NCI-H82 (cell line): Measurements from ENCODE around the gene FARP1.

Source experiments
- DNase-seq: peaks from one replicate; lab custom pipeline; 2025; lab: John Stamatoyannopoulos, UW

FARP1 gene

DNA sequence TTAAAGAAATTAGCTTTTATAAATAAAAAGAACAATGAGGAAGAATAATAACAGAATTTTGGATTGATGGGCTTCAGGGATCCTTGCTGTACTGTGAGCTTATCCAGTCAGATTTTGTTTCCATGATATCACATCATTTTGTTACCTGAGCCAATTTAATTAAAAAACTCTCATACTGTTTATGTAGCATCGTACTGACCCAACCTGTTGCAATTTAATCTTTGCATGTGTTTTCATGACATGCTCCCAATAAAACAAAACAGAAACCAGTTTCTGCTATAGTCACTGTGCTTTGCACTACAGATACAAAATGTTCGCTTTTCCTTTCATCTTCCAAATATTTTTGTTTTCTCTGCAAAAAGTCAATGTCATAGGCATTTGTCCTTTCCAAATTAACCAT, 143.9 kb downstream of the FARP1 start:
- DNase-seq: no peak

DNA sequence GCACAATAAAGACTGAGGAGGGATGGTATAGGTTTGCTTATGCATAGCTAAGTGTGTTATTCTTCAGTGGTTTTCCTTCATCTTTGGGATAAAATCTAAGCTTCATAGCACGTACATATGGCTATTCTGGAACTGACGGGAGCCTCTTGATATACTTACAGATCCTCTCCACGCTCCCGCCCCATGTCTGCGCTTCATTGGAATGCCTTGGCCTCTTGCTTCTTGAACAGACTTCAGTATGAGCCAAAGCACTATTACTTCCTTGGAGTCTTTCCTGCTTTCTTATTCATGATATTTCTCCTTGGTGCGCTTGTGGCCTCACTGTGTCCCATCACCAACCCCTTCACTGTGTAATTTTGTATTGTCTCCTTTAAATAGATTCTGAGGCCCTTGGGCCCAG, 145.3 kb downstream of the FARP1 start:
- no peak for DNase-seq

DNA sequence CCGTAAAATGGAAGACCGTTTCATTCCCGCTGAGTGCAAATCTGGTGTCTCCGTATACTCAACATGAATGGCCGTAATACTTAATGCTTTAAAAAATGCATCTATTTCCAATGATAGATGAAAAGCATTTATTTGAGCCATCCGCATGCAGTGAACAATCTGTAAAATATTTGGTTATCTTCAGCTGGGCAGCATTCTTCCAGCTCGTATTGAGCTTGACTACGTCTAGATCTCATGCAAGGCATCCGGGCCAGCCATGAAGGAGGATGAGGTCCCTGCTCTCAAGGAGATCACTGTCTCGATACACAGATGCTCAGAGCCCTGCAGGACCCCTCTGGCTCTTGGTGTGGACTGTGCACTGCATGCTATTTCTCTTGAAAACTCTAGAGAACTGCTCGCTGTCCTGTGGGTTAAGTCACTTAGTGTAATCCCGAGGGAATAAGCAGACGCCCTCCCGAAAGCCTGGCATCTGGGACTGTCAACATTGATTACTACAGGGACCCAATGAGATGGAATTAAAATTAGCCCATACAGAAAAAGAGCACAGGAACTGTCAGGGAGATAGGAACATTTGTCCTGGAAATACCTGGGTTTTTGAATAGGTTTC, 146.5 kb downstream of the FARP1 start:
- DNase-seq: peak; percentile 100

DNA sequence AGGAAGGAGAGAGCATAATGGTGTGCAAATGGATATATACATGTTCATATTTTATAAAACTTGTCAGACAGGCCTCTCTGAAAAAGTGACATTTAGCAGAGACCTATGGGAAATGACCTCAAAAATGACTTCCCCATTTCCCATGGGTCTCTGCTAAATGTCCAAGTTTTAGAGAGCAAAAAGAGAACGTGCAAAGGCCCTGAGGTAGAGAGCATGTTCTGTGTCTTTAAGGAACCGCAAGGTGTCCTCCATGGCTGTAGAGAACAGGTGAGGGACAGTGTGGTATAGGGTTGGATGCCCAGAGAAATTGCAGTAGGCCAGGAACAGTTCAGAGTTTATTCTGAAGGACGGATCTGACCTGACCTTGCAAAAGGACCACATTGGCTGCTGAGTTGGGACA, 147.4 kb downstream of the FARP1 start:
- no peak for DNase-seq

DNA sequence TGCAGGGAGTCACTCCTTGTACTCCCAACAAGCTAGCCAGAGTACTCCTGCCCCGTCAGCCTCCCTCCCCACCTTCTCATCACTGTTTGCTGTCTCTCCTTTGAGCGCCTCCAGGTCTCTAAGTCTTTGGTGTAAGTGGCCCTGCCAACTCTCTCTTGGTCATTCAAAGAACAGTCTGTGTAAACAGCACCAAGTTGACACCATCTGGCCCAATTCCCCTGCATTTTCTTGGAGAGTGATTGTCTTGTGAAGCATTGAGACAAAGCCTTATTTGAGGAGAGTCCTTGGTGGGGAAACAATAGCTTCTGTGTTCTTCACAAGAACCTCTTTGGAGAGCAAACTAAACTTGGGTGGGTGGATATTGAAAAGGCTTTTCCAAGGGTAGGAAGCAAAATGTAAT, 148.8 kb downstream of the FARP1 start:
- DNase-seq: peak; percentile 34

DNA sequence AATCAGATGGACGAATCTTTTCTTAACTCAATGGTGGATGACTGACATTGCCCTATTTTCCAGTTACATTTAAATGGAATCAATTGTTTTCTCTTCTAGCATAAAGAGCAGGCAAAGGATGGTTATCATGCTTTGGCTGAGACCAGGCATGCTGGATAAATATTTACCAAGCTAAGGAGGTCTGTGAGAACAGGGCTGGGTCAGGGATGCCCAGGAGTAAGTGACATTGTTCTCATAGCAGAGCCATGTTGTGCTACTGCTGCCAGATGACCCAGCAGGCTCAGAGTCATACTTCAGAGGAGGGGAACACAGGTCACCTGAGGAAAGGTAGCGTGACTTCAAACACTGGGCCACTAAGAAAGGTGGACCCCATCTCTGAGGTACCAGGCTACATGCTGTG, 150.2 kb downstream of the FARP1 start:
- DNase-seq: no peak

DNA sequence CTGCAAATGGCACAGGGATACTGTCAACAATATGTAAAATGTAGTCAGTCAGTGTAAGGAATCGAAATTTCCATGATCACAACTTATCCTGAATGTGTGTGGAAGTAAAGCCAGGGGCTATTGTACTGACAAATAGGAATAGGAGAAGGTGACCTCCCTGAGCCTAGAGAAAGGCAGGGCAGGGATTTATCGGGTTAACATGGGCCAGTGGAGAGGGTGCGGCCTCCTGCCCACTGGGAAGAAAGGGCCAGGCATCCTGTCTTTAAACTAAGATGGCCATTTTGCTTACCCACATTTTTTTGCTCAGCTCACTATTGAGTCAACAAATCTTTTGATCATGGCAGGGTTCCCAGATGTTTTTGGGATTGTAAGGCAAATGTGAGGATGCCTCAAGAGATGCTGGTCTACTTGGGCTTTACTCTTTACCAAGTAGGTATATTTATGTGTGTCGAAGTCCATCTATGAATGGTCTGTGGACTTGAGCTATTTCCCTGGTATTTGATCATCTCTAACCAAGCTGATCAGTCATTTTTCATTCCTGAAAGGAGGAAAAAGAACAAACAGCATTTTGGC, 150.8 kb downstream of the FARP1 start:
- DNase-seq: no peak

DNA sequence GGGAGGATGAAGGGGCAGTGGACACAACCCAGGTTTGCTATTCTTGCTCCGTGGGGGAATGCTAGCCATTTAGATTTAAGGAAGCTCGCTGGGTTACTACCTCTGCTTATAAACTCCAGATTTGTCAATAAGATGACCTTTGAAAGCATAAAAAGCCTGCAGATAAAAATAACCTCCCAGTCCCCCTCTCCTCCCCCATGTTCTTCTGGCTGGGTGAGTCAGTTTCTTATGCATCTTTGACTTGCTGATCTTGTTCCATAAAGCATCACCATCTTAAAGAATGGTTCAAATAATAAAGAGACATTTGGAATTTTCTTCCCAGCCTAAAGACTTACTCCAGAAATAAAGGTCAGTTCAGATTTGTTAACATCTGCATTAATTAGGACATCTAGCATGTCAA, 152.5 kb downstream of the FARP1 start:
- no peak for DNase-seq

DNA sequence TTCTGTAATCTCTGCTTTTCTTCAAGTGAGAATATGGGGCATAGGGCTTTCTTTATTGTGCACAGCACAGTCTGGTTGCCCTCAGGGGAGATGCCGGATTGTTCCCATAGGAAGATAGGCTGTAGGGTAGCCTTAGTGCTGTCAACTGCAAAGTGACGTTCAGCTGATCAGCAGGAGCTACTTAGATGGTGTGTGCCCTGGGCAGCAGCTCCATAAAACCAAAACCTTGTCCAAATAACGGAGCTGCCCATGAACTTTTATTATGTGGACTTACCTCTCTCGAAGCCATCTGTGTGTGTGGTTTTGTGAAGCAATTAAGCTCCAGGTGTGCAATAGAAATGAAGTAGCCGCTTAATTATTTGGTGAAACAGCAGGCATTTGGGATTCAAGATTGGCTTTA, 154.2 kb downstream of the FARP1 start:
- no peak for DNase-seq

DNA sequence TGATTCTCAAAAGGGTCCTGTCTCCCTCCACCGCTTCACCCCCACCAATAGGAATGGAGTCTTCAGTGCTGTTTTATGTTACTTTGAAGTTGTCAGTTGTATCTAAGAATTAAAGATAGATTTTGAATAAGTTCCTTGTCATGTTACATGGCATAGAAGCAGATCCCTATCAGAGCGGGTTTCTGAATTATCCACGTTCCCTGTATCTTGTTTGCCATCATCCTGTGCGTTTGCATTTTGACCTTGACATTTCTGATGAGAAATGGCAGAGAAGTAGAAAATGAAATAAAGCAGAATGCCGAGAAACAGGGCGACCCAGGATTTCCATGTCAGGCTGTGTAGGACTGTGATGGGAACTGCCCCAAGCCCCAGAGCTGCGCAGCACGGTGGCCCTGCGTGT, 154.9 kb downstream of the FARP1 start:
- no peak for DNase-seq

DNA sequence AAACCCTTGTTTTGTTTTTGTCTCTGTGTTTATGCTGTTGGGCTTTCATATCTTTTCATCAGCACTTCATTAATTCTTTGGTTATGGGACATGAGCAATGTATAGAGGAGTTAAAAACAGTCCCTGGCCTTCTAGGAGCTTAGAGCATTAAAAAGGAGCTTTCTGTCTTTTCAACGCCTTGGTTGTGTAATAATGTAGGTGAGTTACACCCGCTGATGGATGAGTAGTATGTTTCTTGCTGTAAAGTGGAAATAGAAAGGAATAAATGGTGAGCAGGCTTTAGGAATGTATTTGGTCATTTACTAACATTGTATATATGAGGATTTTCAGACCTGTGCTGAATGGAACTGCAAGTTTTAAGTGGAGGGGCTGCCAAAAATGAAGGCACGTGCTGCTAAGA, 155.7 kb downstream of the FARP1 start:
- no peak for DNase-seq

DNA sequence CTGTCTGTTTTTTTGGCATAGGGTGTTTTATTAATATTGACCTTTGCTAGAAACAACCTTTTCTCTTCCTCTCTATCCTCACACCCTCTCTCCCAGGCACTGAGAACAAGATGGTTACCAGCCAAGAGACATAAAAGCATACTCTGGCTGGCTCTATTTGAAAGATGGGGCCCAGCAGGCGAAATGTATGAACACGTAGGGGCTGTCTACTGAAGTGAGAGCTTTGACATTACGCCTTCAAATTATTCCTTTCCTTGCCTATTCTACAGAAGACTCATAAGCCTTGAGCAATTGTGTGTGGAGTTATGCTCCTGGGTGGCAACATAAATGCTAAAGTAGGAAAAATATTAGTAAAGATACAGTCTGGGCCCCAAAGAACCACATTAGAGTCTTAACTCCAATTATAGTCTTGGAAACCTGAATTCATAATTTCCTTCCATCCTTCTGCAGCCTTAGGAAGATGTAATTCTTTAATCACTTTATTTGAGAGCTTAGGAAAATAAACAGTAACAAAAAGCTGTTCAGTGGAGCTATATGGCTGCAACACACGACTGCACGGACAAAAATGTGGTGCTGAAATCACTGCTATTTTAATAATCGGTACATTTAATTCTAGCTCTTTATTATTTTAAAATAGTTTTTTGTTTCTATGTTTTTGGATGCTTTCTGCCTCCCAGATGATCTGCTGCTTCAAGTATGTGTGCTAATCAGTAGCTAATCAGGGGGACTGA, 156.5 kb downstream of the FARP1 start:
- DNase-seq: no peak

DNA sequence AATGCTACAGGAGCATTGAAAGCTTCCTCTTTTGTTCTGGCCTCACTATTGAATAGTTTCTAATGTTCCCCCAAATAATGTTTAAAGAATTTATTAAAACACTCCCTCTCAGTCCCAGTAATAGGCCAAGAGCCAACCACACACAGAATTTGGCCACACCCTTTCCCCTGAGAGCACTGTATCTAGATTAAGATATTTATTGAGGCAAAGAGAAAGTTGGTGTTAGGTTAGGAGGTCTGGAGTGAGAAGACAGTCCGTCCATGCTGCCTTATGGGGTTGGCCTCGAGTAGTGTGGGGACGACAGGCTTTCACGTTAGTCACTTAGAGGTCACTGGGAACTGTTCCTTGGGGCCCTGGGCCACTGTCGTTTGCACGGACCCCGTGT, 157.1 kb downstream of the FARP1 start:
- no peak for DNase-seq

DNA sequence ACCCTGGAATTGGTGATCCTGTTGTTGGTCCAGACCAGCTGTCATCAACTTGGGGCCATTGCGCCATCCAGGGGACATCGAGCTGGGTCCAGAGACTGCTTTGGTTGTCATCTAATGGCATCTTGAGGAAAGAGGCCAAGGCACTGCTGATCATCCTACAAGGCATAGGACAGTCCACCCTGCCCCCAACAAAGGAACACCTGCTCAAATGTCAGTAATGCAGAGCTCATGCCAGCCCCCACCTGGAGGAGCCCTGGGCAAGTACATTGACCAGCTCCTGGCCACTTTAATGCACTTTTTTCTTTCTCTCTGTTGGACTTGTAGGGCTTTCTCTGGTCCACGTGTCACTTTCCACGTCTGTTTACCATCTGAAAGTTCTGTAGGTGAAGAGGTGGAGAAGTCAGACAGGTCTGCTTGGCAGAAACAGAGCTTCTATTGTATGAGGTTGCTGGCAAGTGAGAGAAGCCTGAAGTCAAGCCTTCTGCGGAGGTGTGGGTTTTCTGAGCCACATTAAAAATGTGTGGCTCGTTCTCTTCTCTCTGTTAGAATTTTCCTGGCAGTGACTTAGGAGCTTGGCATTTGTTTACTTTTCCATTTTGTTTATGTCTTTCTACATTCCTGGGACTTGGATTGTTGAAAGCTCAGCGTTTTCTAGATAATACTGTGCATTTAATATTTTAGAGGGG, 158.2 kb downstream of the FARP1 start:
- no peak for DNase-seq

DNA sequence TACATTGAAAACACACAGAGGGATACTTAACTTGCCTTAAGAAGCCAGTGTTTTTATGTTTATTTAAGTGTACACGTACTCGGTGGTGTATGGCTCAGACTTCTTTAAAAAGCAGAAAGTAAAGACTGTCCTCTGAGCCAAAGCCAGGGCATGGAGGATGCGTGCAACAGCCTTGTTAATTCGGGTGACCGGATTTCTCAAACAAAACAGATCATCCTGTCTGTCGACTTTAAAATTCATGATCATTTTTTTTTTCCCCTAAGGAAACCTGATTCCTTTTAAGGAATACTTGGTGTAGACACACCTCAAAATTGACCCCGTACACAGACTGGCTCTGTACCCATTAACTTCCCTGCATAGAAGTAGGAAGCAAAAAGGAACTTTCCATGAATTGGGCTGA, 158.8 kb downstream of the FARP1 start:
- no peak for DNase-seq

DNA sequence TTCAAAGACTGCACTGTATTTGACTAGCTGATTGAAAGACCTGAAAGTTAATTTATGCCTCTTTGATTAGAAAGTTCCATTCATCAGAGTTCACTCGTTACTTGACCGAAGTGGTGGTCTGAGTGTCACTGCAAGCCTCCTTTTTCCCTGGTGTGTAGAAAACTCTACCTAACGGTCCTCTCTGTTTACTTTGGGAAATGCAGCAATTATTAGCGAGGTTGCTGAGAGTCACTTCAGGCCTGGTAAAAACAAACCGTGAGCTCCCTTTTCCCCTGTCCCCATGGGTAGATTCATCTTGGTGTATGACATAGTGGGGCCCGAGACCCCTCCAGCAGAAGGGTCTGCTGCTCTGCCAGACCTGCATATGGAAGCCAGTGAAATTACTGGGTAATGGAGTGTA, 161.0 kb downstream of the FARP1 start:
- no peak for DNase-seq

DNA sequence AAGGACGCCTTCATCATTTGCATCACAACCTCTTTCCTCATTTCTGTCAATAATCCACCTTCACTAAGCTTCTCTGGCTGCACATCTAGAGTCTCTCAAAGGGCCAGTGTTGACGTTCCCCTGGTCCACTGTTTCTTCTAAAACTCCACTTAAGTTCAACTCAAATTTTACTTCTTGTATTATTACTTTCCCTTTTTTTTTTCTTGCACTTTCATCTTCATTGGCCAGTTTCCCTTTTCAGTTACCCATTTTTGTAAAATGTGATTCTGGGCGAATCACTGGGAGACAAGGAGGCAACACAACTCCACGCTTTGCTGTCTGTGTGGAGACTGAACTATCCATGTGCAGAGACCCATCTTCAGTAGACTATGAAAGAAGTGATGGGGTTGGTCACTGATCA, 162.8 kb downstream of the FARP1 start:
- DNase-seq: no peak

DNA sequence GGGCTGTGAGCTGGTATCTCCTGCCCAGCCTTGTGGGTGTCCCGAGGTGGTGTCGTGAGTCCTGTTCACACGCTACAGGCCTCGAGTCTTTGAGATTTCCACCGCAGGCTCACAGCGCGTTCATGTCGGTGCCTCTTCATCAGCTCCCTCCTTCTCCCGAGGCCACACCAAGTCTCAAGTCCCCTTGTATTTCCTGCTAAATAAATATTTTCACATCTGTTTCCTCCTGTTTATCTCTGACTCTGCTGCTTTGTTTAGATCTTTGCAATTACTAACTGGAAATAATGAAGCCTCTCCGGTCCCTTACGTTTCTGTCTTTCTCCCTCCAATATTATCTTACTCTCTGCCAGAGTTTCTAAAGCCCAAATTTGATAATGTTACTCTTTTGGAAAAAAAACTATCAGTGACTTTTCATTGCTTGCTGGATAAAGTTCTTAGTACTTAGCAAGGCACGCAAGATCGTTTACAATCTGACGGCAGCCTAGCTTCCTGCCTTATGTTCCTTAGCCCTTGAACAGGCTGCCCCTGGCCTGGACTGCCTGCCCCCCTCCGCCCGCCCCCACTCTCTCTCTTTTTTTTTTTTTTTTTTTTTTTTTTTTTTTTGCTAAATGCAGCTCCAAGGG, 164.7 kb downstream of the FARP1 start:
- DNase-seq: peak; percentile 58

DNA sequence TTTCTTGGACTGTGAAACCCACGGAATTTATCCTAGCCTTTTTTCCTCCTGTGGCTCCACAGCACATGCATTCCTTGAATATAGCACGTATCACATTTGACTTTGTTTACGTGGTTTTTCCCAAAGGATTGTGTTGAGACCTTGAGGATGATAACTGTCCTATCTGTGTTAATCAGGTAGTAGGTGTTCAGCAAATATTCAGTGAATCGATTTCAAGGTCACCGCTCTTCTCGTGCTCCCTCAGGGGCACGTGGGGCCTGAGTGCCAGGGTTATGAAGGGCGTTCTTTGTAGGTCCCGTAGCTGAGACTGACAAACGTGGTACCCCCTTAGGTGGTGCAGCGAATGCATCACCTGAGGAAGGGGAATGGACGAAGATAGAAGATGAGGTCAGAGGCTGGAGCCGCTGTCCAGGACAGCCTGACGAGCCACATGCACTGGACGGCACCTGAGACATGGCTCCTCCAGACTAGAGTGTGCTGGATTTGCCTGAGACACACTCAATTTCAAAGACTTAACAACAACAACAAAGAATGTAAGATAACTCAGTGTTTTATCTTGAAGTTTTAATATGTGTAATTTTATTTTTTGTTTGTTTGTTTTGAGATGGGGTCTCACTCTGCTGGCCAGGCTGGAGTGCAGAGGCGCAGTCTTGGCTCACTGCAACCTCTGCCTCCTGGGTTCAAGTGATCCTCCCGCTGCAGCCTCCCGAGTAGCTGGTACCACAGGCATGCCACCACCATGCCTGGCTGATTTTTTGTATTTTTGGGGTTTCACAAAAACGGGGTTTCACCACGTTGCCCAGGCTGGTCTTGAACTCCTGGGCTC, 165.4 kb downstream of the FARP1 start:
- no peak for DNase-seq

DNA sequence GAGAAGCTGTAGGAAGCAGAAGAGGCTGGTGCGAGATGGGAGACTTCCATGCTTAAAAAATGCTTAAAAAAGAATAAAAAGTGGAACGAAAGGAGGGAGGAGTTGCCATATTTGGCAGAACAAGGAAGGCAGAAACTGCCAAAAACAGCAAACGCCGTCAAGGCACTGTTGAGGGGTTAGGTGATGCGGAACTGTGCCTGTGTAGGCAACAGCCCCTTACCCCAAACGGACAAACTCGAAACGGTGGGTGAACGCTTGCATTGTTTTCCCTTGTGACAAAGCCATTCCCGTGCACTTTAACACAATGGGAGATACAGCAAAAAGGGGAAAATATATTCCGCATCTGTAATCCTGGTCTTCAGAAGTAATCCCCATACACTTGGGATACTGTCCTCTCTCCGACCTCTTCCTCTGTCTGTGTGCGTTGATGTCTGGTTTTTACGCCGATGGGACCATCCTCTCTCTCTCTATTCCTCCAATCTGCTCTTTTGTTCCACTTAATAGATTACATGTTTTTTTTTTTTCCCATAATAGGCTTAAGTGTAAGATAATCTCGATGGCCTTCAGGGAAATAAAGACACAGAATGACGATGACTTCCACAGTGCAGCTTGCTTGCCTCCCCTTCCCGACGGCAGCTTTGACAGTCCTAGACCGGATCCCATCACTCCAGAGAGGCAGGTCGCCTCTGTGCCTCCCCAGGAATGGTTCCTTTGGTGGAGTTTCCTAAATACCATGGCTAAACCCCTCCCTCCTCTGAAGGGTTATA, 166.9 kb downstream of the FARP1 start:
- DNase-seq: peak; percentile 92
